Coronary artery (tissue), 2 donors: Measurements from ENCODE around the gene MZT2B.
A peak's percentile ranks its signal among the peaks of the same experiment; 100 is the strongest.
"Not testable (repeated sequence)": the region's sequence is repeated elsewhere in the genome, so short reads cannot be mapped to it uniquely, and the experiment has no call there.

Source experiments
- DNase-seq: peaks from one replicate; pipeline ENCODE4 v3.0.0-alpha.2; 2017; ENCODE audit warnings: low spot score
- H3K27ac ChIP-seq, 2 donors: fragments of 200-600 bp; sonication (generic); one replicate each; pipeline ENCODE4 v1.5.1; 2016 to 2019
- H3K4me3 ChIP-seq: fragments of 200-600 bp; sonication (generic); 2 replicates; pipeline ENCODE4 v1.5.1; 2016; ENCODE audit warnings: mild to moderate bottlenecking, moderate library complexity
- CTCF ChIP-seq: fragments of 200-600 bp; sonication (generic); IDR thresholded peaks from one replicate; pipeline ENCODE4 v1.5.1; 2019; ENCODE audit warnings: antibody characterized with exemption

Gene MZT2B

GRCh38 chr2:130181880-130182682 lies at the start of gene MZT2B:
TSS of gene MZT2B (plus strand) at chr2:130182262. CDS start at chr2:130182283, 21 bp downstream.
- peak within 1 kb of the TSS; percentile 87 for H3K4me3 ChIP-seq
- DNase-seq: peak; percentile 91
- peak within 1 kb of the TSS; percentile 85 to 92 for H3K27ac ChIP-seq
- peak; percentile 83 for TF ChIP-seq CTCF

GRCh38 chr2:130135692-130136541 lies 46.1 kb upstream of the MZT2B start:
- peak; percentile 67 for DNase-seq
- Histone ChIP-seq H3K4me3 (no peak overlapping the region), H3K27ac (no peak overlapping the region)
- TF ChIP-seq CTCF: no peak

GRCh38 chr2:130136546-130136945 lies 45.5 kb upstream of the MZT2B start:
- not testable (repeated sequence) for H3K27ac ChIP-seq, H3K4me3 ChIP-seq
- DNase-seq: peak; percentile 9

- DNase-seq: peak; percentile 43
Observed at GRCh38 chr2:130137118-130137517, 44.9 kb upstream of the MZT2B start.

GRCh38 chr2:130138326-130138725 lies 43.7 kb upstream of the MZT2B start:
- not testable (repeated sequence) for H3K27ac ChIP-seq, H3K4me3 ChIP-seq
- peak; percentile 19 for DNase-seq

More at GRCh38 chr2:130137118-130137517, 44.9 kb upstream of the MZT2B start:
- H3K27ac ChIP-seq, H3K4me3 ChIP-seq: not testable (repeated sequence)

GRCh38 chr2:130138841-130139251 lies 43.2 kb upstream of the MZT2B start:
- H3K4me3 ChIP-seq, H3K27ac ChIP-seq: not testable (repeated sequence)
- DNase-seq: peak; percentile 31

- peak; percentile 24 for DNase-seq
- H3K4me3 ChIP-seq, H3K27ac ChIP-seq: not testable (repeated sequence)
Observed at GRCh38 chr2:130139331-130140280, 42.5 kb upstream of the MZT2B start.

- not testable (repeated sequence) for H3K4me3 ChIP-seq, H3K27ac ChIP-seq
- peak; percentile 17 for DNase-seq
Observed at GRCh38 chr2:130140516-130140915, 41.5 kb upstream of the MZT2B start.

- not testable (repeated sequence) for H3K27ac ChIP-seq, H3K4me3 ChIP-seq, DNase-seq
Observed at GRCh38 chr2:130141002-130141401, 41.1 kb upstream of the MZT2B start.

GRCh38 chr2:130141645-130142370 lies 40.3 kb upstream of the MZT2B start:
- H3K27ac ChIP-seq, H3K4me3 ChIP-seq: not testable (repeated sequence)
- DNase-seq: peak; percentile 55

GRCh38 chr2:130142396-130143265 lies 39.4 kb upstream of the MZT2B start:
- peak; percentile 52 for DNase-seq
- not testable (repeated sequence) for H3K4me3 ChIP-seq, H3K27ac ChIP-seq

GRCh38 chr2:130143266-130144039 lies 38.6 kb upstream of the MZT2B start:
- H3K27ac ChIP-seq, DNase-seq: not testable (repeated sequence)
- H3K4me3 ChIP-seq: peak overlapping the region; percentile 67

- DNase-seq, H3K27ac ChIP-seq: not testable (repeated sequence)
- H3K4me3 ChIP-seq: peak within 1 kb of the TSS; percentile 67
Observed at GRCh38 chr2:130145006-130145414, 37.1 kb upstream of the MZT2B start, which contains the start of gene CCDC74B. TSS of gene CCDC74B (minus strand) at chr2:130145112. CDS start at chr2:130144996, 116 bp downstream.
